HepG2 (cell line): ENCODE results near the gene AGPAT3. TPM values are rescaled to one million over a fixed set of nuclear protein-coding genes. Genes with fewer than 3 reads are reported as not detected.

Experiments used
- ATAC-seq: fragments of 200-7000 bp; cut with Tn5 transposase; 3 replicates; pipeline ENCODE4 v1.9.1; 2020; ENCODE audit warnings: mild to moderate bottlenecking, moderate library complexity
- BruUV-seq: library from RNA; stranded (reverse); fragments of 400-500 nt; replicated peaks from 2 replicates; lab custom pipeline; 2021; lab: Mats Ljungman, UMichigan
- CTCF ChIA-PET: fragments of 300-600 bp; formaldehyde crosslinking; extraction: SDS; loops from one replicate; lab custom pipeline; 2021; ENCODE audit warnings: low total read pairs, inconsistent platforms, low intra/inter-chr PET ratio; lab: Yijun Ruan, JAX
- POLR2A ChIA-PET: fragments of 350-600 bp; sonication (Branson Sonifier 250); formaldehyde crosslinking; loops from one replicate; lab custom pipeline; 2020; ENCODE audit warnings: antibody characterized with exemption, inconsistent platforms; lab: Yijun Ruan, JAX
- DNase-seq: peaks from one replicate; pipeline ENCODE4 v3.0.0-alpha.2; 2015; ENCODE audit warnings: low spot score
- FAIRE-seq: peaks from 3 replicates; lab custom pipeline; 2011; peaks lifted over from hg19 to GRCh38; lab: Jason Lieb, UNC
- H2AFZ ChIP-seq: one replicate; pipeline ENCODE4 v1.6.1; 2011; ENCODE audit warnings: low read length, inconsistent platforms
- H3K27ac ChIP-seq: fragments of 300-600 bp; 3 replicates; pipeline ENCODE4 v1.8.0; 2011; ENCODE audit warnings: mixed run types, mild to moderate bottlenecking, mixed read lengths, low read length, inconsistent platforms; ENCODE audit not compliant: insufficient read depth; ENCODE audit errors: extremely low read length
- H3K27me3 ChIP-seq, 2 experiments: fragments of 200-600 bp in 1 of 2; 2 replicates in 1 of 2; 3 replicates in 1 of 2; pipeline versions ENCODE4 v1.6.0 to v1.8.0; 2011; ENCODE audit warnings: low read length in 2 of 2, mild to moderate bottlenecking in 2 of 2, moderate library complexity in 2 of 2, inconsistent platforms in 1 of 2; ENCODE audit not compliant: insufficient read depth in 2 of 2, control insufficient read depth in 1 of 2
- H3K36me3 ChIP-seq, 2 experiments: fragments of 200-600 bp in 1 of 2; replicated peaks in 1 of 2; 2 replicates in 1 of 2; 3 replicates in 1 of 2; pipeline versions ENCODE4 v1.5.1 to v1.8.0; 2011; ENCODE audit warnings: low read length in 2 of 2, inconsistent platforms in 1 of 2; ENCODE audit not compliant: insufficient read depth in 2 of 2, control insufficient read depth in 1 of 2
- H3K4me1 ChIP-seq: 2 replicates; pipeline ENCODE4 v1.5.1; 2012; ENCODE audit warnings: low read length, inconsistent platforms; ENCODE audit not compliant: insufficient read depth
- H3K4me2 ChIP-seq: 2 replicates; pipeline ENCODE4 v1.6.0; 2011; ENCODE audit warnings: low read depth, low read length, inconsistent platforms
- H3K4me3 ChIP-seq, 3 experiments: fragments of 200-600 bp in 1 of 3; sonication (generic), shearing (Covaris generic) in 1 of 3; replicated peaks in 1 of 3; 2 replicates each; pipeline ENCODE4 v1.5.1; 2011 to 2016; ENCODE audit warnings: low read length in 3 of 3, inconsistent platforms in 2 of 3, low read depth in 2 of 3, mild to moderate bottlenecking in 2 of 3, control low read depth in 1 of 3, mixed read lengths in 1 of 3; ENCODE audit not compliant: insufficient read depth in 1 of 3
- H3K79me2 ChIP-seq: one replicate; pipeline ENCODE4 v1.6.1; 2011; ENCODE audit warnings: low read length, inconsistent platforms; ENCODE audit not compliant: insufficient read depth
- H3K9ac ChIP-seq: 2 replicates; pipeline ENCODE4 v1.6.0; 2011; ENCODE audit warnings: mild to moderate bottlenecking, low read depth, low read length, inconsistent platforms; ENCODE audit not compliant: insufficient read depth
- H3K9me3 ChIP-seq: 2 replicates; pipeline ENCODE4 v1.5.1; 2012; ENCODE audit warnings: mild to moderate bottlenecking, low read length
- H4K20me1 ChIP-seq: 2 replicates; pipeline ENCODE4 v1.6.0; 2011; ENCODE audit warnings: inconsistent platforms, mild to moderate bottlenecking, low read length, moderate library complexity; ENCODE audit not compliant: insufficient read depth
- AGO2 ChIP-seq: fragments of 200-400 bp; formaldehyde crosslinking; optimal IDR thresholded peaks from 2 replicates; pipeline ENCODE3; 2017; ENCODE audit warnings: mild to moderate bottlenecking, low read depth, low read length, moderate library complexity
- MLLT10 ChIP-seq: sonication (generic); formaldehyde crosslinking; IDR thresholded peaks from 2 replicates; pipeline ENCODE4 v1.4.0; 2020; ENCODE audit warnings: missing genetic modification reagents
- NFRKB ChIP-seq: fragments of 450-650 bp; IDR thresholded peaks from 2 replicates; pipeline ENCODE4 v1.6.1; 2017
- SP1 ChIP-seq, 2 experiments: fragments of 450-650 bp in 1 of 2; sonication (generic) in 1 of 2; formaldehyde crosslinking in 1 of 2; IDR thresholded peaks; 2 replicates each; pipeline versions ENCODE4 v1.4.0 to v1.6.1; 2016 to 2020; ENCODE audit warnings: missing genetic modification reagents in 1 of 2
- WGBS: methylation state at CpG from one replicate; pipeline ENCODE4 v1.1.6; 2017; ENCODE audit warnings: low lambda C conversion rate; 5-methylcytosine and 5-hydroxymethylcytosine counted together
- in situ Hi-C: cut with HindIII; loops from 2 replicates; pipeline ENCODE4 v1.10.0; 2017; ENCODE audit warnings: low pct_unique_long_range_greater_than_20kb; ENCODE audit not compliant: extremely low pct_ligation_motif_present
- intact Hi-C: fragments of 100-400 bp; cut with micrococcal nuclease; formaldehyde crosslinking; loops from one replicate; pipeline ENCODE4 v1.10.0; 2022; ENCODE audit not compliant: unreplicated experiment
- polyA plus RNA-seq, 8 experiments: library from polyadenylated mRNA; depleted of rRNA in 3 of 8; stranded (reverse) in 7 of 8; unstranded in 1 of 8; fragments of >200 nt; fragmentation: Illumina TruSeq in 4 of 8; extraction: Trizol in 4 of 8; gene quantifications; 2 replicates each; pipeline versions ENCODE4 v1.2.1 to v1.2.3, GENCODE V29; 2011 to 2016; ENCODE audit warnings: low read depth in 4 of 8, missing spikeins in 1 of 8, mixed read lengths in 1 of 8; ENCODE audit not compliant: insufficient read depth in 1 of 8
- total RNA-seq, 5 experiments: library from RNA; depleted of rRNA; stranded (reverse); fragments of >200 nt; fragmentation: Illumina TruSeq; extraction: Trizol; gene quantifications; 2 replicates each; pipeline ENCODE4 v1.2.3, GENCODE V29; 2016; ENCODE audit warnings: low read depth in 1 of 5
- TF ChIP-seq, protein P1 (sequence below): IDR thresholded peaks from 2 replicates; pipeline ENCODE4 v1.6.1; 2012; ENCODE audit warnings: low read length, improper control_type of control experiment
- TF ChIP-seq, protein P2 (sequence below): sonication (generic); formaldehyde crosslinking; IDR thresholded peaks from 2 replicates; pipeline ENCODE4 v1.5.0; 2020; ENCODE audit warnings: mild to moderate bottlenecking, missing genetic modification reagents, borderline replicate concordance
- TF ChIP-seq, protein P3 (sequence below): sonication (generic); formaldehyde crosslinking; IDR thresholded peaks from 2 replicates; pipeline ENCODE4 v1.8.0; 2022; ENCODE audit warnings: mild to moderate bottlenecking, missing genetic modification reagents, moderate library complexity
- TF ChIP-seq, protein P4 (sequence below): IDR thresholded peaks from 2 replicates; pipeline ENCODE4 v1.6.1; 2016; ENCODE audit warnings: low read depth, borderline replicate concordance

The AGPAT3 gene
- total and polyA plus RNA-seq, 2 of the 13 experiments (the other 11 are each of a cell fraction or from before 2014, with no cell fraction given), result 32.2 to 54.4 TPM

DNA sequence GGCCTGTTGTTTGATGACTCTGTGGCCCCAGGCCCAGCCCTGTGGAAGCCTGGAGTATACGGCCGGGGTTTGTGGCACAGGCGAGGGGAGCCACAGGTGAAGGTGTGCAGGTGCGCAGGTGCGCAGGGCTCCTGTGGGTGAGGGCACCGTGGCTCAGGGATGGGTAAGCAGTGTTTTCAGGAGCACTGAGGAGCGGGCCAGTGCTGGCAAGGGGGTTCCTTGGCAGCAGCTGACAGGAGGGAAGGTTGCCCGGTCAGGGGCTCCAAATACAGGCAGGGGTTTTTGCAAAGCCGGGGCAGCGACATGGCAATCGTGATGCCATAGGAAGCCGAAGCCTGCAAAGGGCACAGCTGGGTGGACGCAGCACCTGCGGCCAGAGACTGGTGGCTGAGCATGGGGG lies 20.7 kb downstream of the AGPAT3 start:
- Histone ChIP-seq H2AFZ (no peak overlapping the region), H3K4me2 (no peak overlapping the region), H3K9me3 (no peaks in the 10 kb centered on the region), H4K20me1 (peaks cover 16% of the 10 kb centered on the region; the same call in 1 of the 2 replicates), H3K79me2 (peaks cover 52% of the 10 kb centered on the region), H3K27ac (no peak overlapping the region), H3K9ac (no peak overlapping the region), H3K4me1 (peaks cover 37% of the 10 kb centered on the region), H3K4me3 (no peak overlapping the region), H3K27me3 (no peaks in the 10 kb centered on the region), H3K36me3 (peaks cover 1 to 22% of the 10 kb centered on the region in 2 experiments; a peak in 3 of 5 replicates)
- no TSS peak for BruUV-seq
- FAIRE-seq, result no peak
- 97% methylated on average over 6 of the region's 14 CpGs for WGBS
- peak; percentile 37 for TF ChIP-seq AGO2
- TF ChIP-seq, protein P1, sequence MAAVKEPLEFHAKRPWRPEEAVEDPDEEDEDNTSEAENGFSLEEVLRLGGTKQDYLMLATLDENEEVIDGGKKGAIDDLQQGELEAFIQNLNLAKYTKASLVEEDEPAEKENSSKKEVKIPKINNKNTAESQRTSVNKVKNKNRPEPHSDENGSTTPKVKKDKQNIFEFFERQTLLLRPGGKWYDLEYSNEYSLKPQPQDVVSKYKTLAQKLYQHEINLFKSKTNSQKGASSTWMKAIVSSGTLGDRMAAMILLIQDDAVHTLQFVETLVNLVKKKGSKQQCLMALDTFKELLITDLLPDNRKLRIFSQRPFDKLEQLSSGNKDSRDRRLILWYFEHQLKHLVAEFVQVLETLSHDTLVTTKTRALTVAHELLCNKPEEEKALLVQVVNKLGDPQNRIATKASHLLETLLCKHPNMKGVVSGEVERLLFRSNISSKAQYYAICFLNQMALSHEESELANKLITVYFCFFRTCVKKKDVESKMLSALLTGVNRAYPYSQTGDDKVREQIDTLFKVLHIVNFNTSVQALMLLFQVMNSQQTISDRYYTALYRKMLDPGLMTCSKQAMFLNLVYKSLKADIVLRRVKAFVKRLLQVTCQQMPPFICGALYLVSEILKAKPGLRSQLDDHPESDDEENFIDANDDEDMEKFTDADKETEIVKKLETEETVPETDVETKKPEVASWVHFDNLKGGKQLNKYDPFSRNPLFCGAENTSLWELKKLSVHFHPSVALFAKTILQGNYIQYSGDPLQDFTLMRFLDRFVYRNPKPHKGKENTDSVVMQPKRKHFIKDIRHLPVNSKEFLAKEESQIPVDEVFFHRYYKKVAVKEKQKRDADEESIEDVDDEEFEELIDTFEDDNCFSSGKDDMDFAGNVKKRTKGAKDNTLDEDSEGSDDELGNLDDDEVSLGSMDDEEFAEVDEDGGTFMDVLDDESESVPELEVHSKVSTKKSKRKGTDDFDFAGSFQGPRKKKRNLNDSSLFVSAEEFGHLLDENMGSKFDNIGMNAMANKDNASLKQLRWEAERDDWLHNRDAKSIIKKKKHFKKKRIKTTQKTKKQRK, result no peak
- in situ Hi-C loops (no loop called here), intact Hi-C loops (no loop called here)
- ChIA-PET POLR2A (no interaction called here), CTCF (no interaction called here)
- ATAC-seq, result no peak
- no peak for DNase-seq

DNA sequence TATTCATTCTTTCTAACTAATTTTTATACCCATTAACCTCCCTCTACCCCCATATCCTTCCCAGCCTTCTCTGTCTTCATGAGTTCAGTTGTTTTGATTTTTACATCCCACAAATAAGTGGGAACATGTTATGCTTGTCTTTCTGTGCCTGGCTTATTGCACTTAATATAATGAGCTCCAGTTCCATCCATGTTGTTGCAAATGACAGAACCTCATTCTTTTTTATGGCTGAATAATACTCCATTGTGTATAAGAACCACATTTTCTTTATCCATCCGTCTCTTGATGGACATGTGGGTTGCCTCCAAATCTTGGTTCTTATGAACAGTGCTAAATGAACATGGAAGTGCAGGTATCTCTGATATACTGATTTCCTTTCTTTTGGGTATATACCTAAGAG lies 21.5 kb downstream of the AGPAT3 start:
- no peak overlapping the region for H3K4me2 ChIP-seq
- ATAC-seq (no peak), DNase-seq (no peak), FAIRE-seq (no peak)
- H4K20me1 ChIP-seq, result peaks cover 16% of the 10 kb centered on the region; the same call in 1 of the 2 replicates
- ChIA-PET POLR2A (no interaction called here), CTCF (no interaction called here)
- no peak overlapping the region for H2AFZ ChIP-seq
- H3K4me1 ChIP-seq, result peaks cover 37% of the 10 kb centered on the region
- peaks cover 1 to 23% of the 10 kb centered on the region in 2 experiments; a peak in 3 of 5 replicates for H3K36me3 ChIP-seq
- no peak overlapping the region for H3K4me3 ChIP-seq
- in situ Hi-C loops, result no loop called here
- no peaks in the 10 kb centered on the region for H3K27me3 ChIP-seq
- H3K9ac ChIP-seq, result no peak overlapping the region
- no peak overlapping the region for H3K27ac ChIP-seq
- peaks cover 47% of the 10 kb centered on the region for H3K79me2 ChIP-seq
- WGBS, result 96% methylated on average over 1 of the region's 1 CpG
- intact Hi-C loops, result no loop called here
- no TSS peak for BruUV-seq
- no peaks in the 10 kb centered on the region for H3K9me3 ChIP-seq
- TF ChIP-seq MLLT10 (CRISPR knock-in tag), result no peak
- no peak for TF ChIP-seq NFRKB
- TF ChIP-seq, protein P2, sequence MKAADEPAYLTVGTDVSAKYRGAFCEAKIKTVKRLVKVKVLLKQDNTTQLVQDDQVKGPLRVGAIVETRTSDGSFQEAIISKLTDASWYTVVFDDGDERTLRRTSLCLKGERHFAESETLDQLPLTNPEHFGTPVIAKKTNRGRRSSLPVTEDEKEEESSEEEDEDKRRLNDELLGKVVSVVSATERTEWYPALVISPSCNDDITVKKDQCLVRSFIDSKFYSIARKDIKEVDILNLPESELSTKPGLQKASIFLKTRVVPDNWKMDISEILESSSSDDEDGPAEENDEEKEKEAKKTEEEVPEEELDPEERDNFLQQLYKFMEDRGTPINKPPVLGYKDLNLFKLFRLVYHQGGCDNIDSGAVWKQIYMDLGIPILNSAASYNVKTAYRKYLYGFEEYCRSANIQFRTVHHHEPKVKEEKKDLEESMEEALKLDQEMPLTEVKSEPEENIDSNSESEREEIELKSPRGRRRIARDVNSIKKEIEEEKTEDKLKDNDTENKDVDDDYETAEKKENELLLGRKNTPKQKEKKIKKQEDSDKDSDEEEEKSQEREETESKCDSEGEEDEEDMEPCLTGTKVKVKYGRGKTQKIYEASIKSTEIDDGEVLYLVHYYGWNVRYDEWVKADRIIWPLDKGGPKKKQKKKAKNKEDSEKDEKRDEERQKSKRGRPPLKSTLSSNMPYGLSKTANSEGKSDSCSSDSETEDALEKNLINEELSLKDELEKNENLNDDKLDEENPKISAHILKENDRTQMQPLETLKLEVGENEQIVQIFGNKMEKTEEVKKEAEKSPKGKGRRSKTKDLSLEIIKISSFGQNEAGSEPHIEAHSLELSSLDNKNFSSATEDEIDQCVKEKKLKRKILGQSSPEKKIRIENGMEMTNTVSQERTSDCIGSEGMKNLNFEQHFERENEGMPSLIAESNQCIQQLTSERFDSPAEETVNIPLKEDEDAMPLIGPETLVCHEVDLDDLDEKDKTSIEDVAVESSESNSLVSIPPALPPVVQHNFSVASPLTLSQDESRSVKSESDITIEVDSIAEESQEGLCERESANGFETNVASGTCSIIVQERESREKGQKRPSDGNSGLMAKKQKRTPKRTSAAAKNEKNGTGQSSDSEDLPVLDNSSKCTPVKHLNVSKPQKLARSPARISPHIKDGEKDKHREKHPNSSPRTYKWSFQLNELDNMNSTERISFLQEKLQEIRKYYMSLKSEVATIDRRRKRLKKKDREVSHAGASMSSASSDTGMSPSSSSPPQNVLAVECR (CRISPR knock-in tag), result no peak
- TF ChIP-seq, protein P3, sequence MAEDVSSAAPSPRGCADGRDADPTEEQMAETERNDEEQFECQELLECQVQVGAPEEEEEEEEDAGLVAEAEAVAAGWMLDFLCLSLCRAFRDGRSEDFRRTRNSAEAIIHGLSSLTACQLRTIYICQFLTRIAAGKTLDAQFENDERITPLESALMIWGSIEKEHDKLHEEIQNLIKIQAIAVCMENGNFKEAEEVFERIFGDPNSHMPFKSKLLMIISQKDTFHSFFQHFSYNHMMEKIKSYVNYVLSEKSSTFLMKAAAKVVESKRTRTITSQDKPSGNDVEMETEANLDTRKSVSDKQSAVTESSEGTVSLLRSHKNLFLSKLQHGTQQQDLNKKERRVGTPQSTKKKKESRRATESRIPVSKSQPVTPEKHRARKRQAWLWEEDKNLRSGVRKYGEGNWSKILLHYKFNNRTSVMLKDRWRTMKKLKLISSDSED (CRISPR knock-in tag), result no peak
- TF ChIP-seq SP1 (IDR thresholded peaks at IDR 0.05), result no peak
- TF ChIP-seq SP1 (CRISPR knock-in tag; IDR thresholded peaks at IDR 0.05), result no peak
- TF ChIP-seq, protein P4, sequence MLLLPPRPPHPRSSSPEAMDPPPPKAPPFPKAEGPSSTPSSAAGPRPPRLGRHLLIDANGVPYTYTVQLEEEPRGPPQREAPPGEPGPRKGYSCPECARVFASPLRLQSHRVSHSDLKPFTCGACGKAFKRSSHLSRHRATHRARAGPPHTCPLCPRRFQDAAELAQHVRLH, result no peak
